Breast epithelium (tissue), 3 donors: ENCODE results near the gene PPARA.

Experiments
- POLR2A ChIP-seq: fragments of 450-650 bp; IDR thresholded peaks from one replicate; pipeline ENCODE4 v1.6.1; 2016; ENCODE audit warnings: antibody characterized with exemption, mild to moderate bottlenecking, moderate library complexity
- POLR2AphosphoS5 ChIP-seq, 3 donors: sonication (generic); formaldehyde crosslinking; IDR thresholded peaks; one replicate each; pipeline ENCODE4 v1.6.1; 2017; ENCODE audit warnings: antibody characterized with exemption in 3 of 3
- TF ChIP-seq, protein P1 (sequence below), 3 donors: fragments of 450-650 bp; IDR thresholded peaks; one replicate each; pipeline ENCODE4 v1.5.1; 2016 to 2017; ENCODE audit warnings: antibody characterized with exemption in 3 of 3, mild to moderate bottlenecking in 3 of 3, moderate library complexity in 3 of 3

GRCh38 chr22:46125311-46125710, 25.0 kb upstream of the PPARA start:
- TF ChIP-seq, protein P1, sequence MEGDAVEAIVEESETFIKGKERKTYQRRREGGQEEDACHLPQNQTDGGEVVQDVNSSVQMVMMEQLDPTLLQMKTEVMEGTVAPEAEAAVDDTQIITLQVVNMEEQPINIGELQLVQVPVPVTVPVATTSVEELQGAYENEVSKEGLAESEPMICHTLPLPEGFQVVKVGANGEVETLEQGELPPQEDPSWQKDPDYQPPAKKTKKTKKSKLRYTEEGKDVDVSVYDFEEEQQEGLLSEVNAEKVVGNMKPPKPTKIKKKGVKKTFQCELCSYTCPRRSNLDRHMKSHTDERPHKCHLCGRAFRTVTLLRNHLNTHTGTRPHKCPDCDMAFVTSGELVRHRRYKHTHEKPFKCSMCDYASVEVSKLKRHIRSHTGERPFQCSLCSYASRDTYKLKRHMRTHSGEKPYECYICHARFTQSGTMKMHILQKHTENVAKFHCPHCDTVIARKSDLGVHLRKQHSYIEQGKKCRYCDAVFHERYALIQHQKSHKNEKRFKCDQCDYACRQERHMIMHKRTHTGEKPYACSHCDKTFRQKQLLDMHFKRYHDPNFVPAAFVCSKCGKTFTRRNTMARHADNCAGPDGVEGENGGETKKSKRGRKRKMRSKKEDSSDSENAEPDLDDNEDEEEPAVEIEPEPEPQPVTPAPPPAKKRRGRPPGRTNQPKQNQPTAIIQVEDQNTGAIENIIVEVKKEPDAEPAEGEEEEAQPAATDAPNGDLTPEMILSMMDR (IDR thresholded peaks at IDR 0.05) = no peak
- TF ChIP-seq POLR2AphosphoS5 (IDR thresholded peaks at IDR 0.05) = no peak
- no peak for TF ChIP-seq POLR2A
